Hepatocyte (in vitro differentiated cells): ENCODE results near the gene NBDY.

Experiments
- CTCF ChIP-seq: fragments of 200-600 bp; sonication (generic); IDR thresholded peaks from 2 replicates; pipeline ENCODE4 v1.5.1; 2016; ENCODE audit warnings: antibody characterized with exemption, mild to moderate bottlenecking; ENCODE audit not compliant: poor library complexity
- EZH2 ChIP-seq: fragments of 200-600 bp; sonication (generic); IDR thresholded peaks from 2 replicates; pipeline ENCODE4 v1.6.1; 2016; ENCODE audit warnings: antibody characterized with exemption, mild to moderate bottlenecking, borderline replicate concordance
- EZH2phosphoT487 ChIP-seq: fragments of 200-600 bp; sonication (generic); IDR thresholded peaks from one replicate; pipeline ENCODE4 v1.6.1; 2018; ENCODE audit warnings: antibody characterized with exemption, mild to moderate bottlenecking, low read depth, moderate library complexity; ENCODE audit not compliant: unreplicated experiment, severe bottlenecking

DNA sequence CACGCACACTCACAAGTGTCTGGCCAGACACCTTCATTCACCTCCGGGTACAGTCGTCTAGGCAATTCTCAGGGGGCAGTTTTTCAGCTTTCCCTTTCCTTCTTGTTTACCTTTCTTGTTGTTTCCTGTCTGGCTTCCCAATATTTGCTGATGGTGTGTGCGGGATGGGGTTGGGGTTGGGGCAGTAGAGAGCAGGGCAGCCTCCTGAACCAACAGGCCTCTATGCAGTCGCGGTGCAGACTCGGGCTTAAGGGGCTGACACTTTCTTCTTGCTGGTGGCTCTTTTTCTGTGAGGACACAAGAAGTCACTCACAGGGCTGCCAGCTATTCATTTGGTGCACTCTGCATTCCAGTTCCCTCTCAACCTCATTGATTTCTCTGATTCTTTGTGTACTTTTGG lies 56.4 kb downstream of the NBDY start:
- TF ChIP-seq CTCF (no peak), EZH2phosphoT487 (no peak), EZH2 (no peak)
